ENCODE measurements around the gene MBD3.

The MBD3 gene

DNA sequence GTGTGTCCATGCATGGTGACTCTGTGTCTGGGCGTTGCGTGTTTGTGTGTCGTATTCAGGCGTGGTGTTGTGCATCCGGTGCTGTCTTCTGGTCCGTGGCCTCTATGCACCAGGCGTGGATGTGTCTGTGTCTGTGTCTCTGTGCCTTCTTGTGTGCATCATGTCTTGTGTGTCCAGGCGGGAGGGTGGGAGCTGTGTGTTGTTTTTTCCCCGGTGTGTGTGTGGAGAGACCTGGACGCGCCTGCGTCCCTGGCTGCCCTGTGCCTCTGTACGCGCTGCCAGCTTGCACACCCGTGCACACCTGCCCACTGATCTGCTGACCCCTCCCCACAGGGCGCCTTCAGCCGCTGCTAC lies 67.7 kb downstream of the MBD3 start (continued):
- TF ChIP-seq, protein P1, sequence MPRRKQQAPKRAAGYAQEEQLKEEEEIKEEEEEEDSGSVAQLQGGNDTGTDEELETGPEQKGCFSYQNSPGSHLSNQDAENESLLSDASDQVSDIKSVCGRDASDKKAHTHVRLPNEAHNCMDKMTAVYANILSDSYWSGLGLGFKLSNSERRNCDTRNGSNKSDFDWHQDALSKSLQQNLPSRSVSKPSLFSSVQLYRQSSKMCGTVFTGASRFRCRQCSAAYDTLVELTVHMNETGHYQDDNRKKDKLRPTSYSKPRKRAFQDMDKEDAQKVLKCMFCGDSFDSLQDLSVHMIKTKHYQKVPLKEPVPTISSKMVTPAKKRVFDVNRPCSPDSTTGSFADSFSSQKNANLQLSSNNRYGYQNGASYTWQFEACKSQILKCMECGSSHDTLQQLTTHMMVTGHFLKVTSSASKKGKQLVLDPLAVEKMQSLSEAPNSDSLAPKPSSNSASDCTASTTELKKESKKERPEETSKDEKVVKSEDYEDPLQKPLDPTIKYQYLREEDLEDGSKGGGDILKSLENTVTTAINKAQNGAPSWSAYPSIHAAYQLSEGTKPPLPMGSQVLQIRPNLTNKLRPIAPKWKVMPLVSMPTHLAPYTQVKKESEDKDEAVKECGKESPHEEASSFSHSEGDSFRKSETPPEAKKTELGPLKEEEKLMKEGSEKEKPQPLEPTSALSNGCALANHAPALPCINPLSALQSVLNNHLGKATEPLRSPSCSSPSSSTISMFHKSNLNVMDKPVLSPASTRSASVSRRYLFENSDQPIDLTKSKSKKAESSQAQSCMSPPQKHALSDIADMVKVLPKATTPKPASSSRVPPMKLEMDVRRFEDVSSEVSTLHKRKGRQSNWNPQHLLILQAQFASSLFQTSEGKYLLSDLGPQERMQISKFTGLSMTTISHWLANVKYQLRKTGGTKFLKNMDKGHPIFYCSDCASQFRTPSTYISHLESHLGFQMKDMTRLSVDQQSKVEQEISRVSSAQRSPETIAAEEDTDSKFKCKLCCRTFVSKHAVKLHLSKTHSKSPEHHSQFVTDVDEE (CRISPR knock-in tag; IDR thresholded peaks at IDR 0.05): no peak

DNA sequence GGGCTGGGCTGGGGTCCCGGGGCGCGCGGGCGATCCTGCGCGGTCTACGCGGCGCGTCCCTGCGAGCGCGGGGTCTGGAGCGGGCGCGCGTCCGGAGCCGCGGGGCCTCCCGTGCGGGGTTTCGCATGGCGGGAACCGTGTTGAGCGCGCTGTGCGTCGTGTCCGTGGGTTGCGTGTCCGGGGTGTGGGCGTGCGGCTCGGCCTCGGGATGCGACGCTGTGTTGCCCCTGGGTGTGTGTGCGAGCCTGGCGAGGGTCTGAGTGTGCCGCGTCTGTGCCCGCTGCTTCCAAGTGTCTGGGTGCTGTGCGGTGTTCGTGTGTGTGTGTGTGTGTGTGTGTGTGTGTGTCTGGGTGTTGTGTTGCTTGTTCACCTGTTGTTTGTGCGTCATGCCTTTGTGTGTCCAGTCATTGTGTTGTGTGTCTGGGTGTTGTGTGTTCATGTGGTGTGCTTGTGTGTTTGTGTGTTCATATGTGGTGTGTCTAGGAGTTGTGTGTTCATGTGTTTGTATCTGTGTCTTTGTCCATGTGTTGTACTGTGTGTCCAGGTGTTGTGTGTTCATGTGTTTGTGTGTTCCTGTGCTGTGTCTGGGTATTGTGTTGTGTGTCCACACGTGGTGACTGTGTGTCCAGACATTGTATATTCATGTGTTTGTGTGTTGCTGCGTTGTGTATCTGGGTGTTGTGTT lies 68.2 kb downstream of the MBD3 start:
- no peak for ATAC-seq
- no peak for TF ChIP-seq ZC3H10 (CRISPR knock-in tag; IDR thresholded peaks at IDR 0.05)
- no peak for TF ChIP-seq CSDC2 (CRISPR knock-in tag; IDR thresholded peaks at IDR 0.05)
- TF ChIP-seq, protein P2, sequence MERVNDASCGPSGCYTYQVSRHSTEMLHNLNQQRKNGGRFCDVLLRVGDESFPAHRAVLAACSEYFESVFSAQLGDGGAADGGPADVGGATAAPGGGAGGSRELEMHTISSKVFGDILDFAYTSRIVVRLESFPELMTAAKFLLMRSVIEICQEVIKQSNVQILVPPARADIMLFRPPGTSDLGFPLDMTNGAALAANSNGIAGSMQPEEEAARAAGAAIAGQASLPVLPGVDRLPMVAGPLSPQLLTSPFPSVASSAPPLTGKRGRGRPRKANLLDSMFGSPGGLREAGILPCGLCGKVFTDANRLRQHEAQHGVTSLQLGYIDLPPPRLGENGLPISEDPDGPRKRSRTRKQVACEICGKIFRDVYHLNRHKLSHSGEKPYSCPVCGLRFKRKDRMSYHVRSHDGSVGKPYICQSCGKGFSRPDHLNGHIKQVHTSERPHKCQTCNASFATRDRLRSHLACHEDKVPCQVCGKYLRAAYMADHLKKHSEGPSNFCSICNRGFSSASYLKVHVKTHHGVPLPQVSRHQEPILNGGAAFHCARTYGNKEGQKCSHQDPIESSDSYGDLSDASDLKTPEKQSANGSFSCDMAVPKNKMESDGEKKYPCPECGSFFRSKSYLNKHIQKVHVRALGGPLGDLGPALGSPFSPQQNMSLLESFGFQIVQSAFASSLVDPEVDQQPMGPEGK (CRISPR knock-in tag; IDR thresholded peaks at IDR 0.05; ENCODE audit: borderline replicate concordance): no peak
- no peak for TF ChIP-seq ZFP3 (CRISPR knock-in tag; IDR thresholded peaks at IDR 0.05)
- TF ChIP-seq PPARA (CRISPR knock-in tag; IDR thresholded peaks at IDR 0.05; ENCODE audit: borderline replicate concordance): no peak
- TF ChIP-seq ZNF8 (CRISPR knock-in tag; IDR thresholded peaks at IDR 0.05): no peak
- TF ChIP-seq RARB (CRISPR knock-in tag; IDR thresholded peaks at IDR 0.05): no peak
- TF ChIP-seq, protein P3, sequence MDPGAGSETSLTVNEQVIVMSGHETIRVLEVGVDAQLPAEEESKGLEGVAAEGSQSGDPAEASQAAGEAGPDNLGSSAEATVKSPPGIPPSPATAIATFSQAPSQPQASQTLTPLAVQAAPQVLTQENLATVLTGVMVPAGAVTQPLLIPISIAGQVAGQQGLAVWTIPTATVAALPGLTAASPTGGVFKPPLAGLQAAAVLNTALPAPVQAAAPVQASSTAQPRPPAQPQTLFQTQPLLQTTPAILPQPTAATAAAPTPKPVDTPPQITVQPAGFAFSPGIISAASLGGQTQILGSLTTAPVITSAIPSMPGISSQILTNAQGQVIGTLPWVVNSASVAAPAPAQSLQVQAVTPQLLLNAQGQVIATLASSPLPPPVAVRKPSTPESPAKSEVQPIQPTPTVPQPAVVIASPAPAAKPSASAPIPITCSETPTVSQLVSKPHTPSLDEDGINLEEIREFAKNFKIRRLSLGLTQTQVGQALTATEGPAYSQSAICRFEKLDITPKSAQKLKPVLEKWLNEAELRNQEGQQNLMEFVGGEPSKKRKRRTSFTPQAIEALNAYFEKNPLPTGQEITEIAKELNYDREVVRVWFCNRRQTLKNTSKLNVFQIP (CRISPR knock-in tag; IDR thresholded peaks at IDR 0.05; ENCODE audit: borderline replicate concordance, low read depth): no peak
- TF ChIP-seq, protein P1 (CRISPR knock-in tag; IDR thresholded peaks at IDR 0.05): no peak
- no peak for TF ChIP-seq ZFP30 (CRISPR knock-in tag; IDR thresholded peaks at IDR 0.05)
- no peak for TF ChIP-seq GLIS3 (CRISPR knock-in tag; IDR thresholded peaks at IDR 0.05)
- no peak for TF ChIP-seq ISL1 (CRISPR knock-in tag; IDR thresholded peaks at IDR 0.05)
- TF ChIP-seq OSR1 (CRISPR knock-in tag; IDR thresholded peaks at IDR 0.05): no peak
